Gastroesophageal sphincter (tissue), 3 donors: Measurements from ENCODE around the gene CDC27.

Source experiments
- CTCF ChIP-seq, 4 experiments: fragments of 200-600 bp in 2 of 4; fragments of 450-650 bp in 2 of 4; sonication (generic) in 1 of 4; IDR thresholded peaks; one replicate each; pipeline ENCODE4 v1.5.1; 2017 to 2019; ENCODE audit warnings: antibody characterized with exemption in 4 of 4, mild to moderate bottlenecking in 2 of 4, moderate library complexity in 2 of 4
- POLR2A ChIP-seq, 2 donors: fragments of 450-650 bp; IDR thresholded peaks; one replicate each; pipeline ENCODE4 v1.6.1; 2017; ENCODE audit warnings: antibody characterized with exemption in 2 of 2, mild to moderate bottlenecking in 2 of 2, moderate library complexity in 1 of 2

- no peak for TF ChIP-seq POLR2A (IDR thresholded peaks at IDR 0.05)
- no peak for TF ChIP-seq CTCF (IDR thresholded peaks at IDR 0.05)
These were observed 46.4 kb upstream of the CDC27 start for GRCh38 chr17:47235506-47235905.
